SK-N-MC (cell line): ENCODE measurements around the gene SYK.

Source experiments
- DNase-seq: peaks from one replicate; pipeline ENCODE4 v3.0.0-alpha.2; 2011; ENCODE audit warnings: low read depth, low spot score
- H3K27ac ChIP-seq: fragments of 200-600 bp; sonication (generic); 2 replicates; pipeline ENCODE4 v1.5.1; 2016; ENCODE audit warnings: mixed run types
- H3K36me3 ChIP-seq: fragments of 200-600 bp; sonication (generic); 2 replicates; pipeline ENCODE4 v1.6.1; 2017; ENCODE audit warnings: antibody characterized with exemption, low read length, mixed read lengths; ENCODE audit not compliant: insufficient read depth
- H3K4me3 ChIP-seq: fragments of 200-600 bp; sonication (generic); 2 replicates; pipeline ENCODE4 v1.5.1; 2016
- H3K9ac ChIP-seq: fragments of 200-600 bp; sonication (generic); 2 replicates; pipeline ENCODE4 v1.8.0; 2017; ENCODE audit warnings: mixed run types, mixed read lengths; ENCODE audit not compliant: insufficient read length
- H3K9me3 ChIP-seq: fragments of 200-600 bp; sonication (generic); 2 replicates; pipeline ENCODE4 v1.6.1; 2017; ENCODE audit warnings: low read depth, mild to moderate bottlenecking, antibody characterized with exemption, low read length, moderate library complexity, mixed read lengths
- EZH2 ChIP-seq: fragments of 200-600 bp; sonication (generic); IDR thresholded peaks from one replicate; pipeline ENCODE4 v1.6.1; 2017; ENCODE audit warnings: antibody characterized with exemption
- FOXP2 ChIP-seq: optimal IDR thresholded peaks from 2 replicates; pipeline ENCODE3; 2011; ENCODE audit warnings: mild to moderate bottlenecking, moderate library complexity; ENCODE audit not compliant: insufficient read depth; ENCODE audit errors: extremely low read length, control extremely low read depth
- POLR2AphosphoS5 ChIP-seq: IDR thresholded peaks from 2 replicates; pipeline ENCODE4 v1.6.1; 2012; ENCODE audit warnings: mild to moderate bottlenecking, low read depth, low read length, borderline replicate concordance

The SYK gene

DNA sequence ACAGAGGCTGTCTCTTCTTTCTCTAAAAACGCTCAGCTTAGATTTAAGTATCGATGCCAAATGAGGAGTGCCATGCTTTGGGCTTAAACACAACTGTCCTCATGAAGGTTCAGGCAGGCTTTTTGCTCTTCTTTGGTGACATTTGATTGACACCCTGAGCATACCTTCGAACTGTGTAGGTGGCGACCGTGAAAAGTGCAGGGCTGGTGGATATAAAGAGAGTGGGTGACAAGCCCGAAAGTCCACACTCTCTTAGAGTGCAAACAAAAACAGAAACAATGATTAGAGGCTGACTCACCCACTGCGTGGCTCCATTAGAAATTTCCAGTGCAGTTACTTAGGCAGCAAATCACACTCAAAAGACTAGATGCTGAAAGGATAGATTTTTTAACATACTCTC lies 141.7 kb downstream of the SYK start:
- Histone ChIP-seq H3K36me3 (no peaks in the 10 kb centered on the region), H3K27ac (no peak overlapping the region), H3K9ac (no peak overlapping the region), H3K9me3 (no peaks in the 10 kb centered on the region), H3K4me3 (no peak overlapping the region)
- no peak for DNase-seq
- TF ChIP-seq EZH2 (no peak), POLR2AphosphoS5 (no peak), FOXP2 (no peak)

DNA sequence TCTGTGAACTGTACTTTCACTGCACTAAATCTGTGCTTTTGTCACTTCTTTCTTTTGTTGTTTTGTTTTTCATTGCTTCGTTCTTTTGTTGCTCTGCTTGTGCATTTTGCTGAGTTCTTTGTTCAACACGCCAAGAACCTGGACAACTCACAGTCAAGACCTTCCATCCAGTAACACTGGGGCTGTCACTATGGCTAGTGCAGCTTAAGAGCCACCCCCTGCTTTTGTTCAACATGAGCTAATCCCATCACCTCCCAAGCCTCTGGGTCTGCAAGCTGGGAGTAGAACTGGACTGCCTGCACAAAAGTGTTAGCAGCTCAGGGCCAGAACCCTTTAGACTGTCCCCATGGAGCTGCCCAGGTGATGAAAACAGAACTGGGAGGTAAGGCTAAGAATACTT lies 143.7 kb downstream of the SYK start:
- TF ChIP-seq FOXP2 (no peak), EZH2 (no peak), POLR2AphosphoS5 (no peak)
- Histone ChIP-seq H3K9ac (no peak overlapping the region), H3K27ac (no peak overlapping the region), H3K4me3 (no peak overlapping the region), H3K36me3 (no peaks in the 10 kb centered on the region), H3K9me3 (no peaks in the 10 kb centered on the region)
- DNase-seq: no peak

DNA sequence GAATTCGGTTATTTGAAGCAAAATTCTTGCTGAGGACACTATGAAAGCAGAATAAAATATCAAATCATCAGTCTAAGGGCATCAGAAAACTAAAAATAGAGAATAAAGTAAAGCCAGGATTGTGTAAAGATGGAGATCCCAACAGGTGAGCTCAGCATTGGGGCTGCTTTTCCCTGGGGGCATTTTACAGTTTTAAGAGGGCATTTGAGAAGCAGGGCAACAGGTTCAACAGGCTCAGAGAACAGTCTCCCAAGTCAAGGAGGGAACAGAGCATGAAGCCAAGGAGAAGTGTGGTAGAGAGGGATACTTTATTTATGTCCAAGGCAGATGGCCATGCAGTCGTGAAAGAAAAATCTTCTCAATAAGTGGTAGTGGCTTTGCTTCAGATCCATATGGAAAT lies 145.4 kb downstream of the SYK start:
- Histone ChIP-seq H3K27ac (no peak overlapping the region), H3K4me3 (no peak overlapping the region), H3K9me3 (no peaks in the 10 kb centered on the region), H3K36me3 (no peaks in the 10 kb centered on the region), H3K9ac (no peak overlapping the region)
- no peak for DNase-seq
- TF ChIP-seq EZH2 (no peak), FOXP2 (no peak), POLR2AphosphoS5 (no peak)
